ENCODE data around the gene SUPT4H1.

GRCh38 chr17:58382872-58383242, 30.9 kb upstream of the SUPT4H1 start:
- TF ChIP-seq EZH2 (IDR thresholded peaks at IDR 0.05) (no peak), POLR2AphosphoS5 (IDR thresholded peaks at IDR 0.05; ENCODE audit: borderline replicate concordance, low read depth, low read length) (no peak)
